Hepatic stellate cell (primary cell): Measurements from ENCODE around the gene DKK3.
A peak's percentile ranks its signal among the peaks of the same experiment; 100 is the strongest.
"Not testable (repeated sequence)": the region's sequence is repeated elsewhere in the genome, so short reads cannot be mapped to it uniquely, and the experiment has no call there.

ENCODE experiments used
- DNase-seq: peaks from one replicate; pipeline ENCODE4 v3.0.0; 2011; ENCODE audit warnings: low spot score

Gene DKK3

GRCh38 chr11:12007769-12008737, at the start of gene DKK3:
TSS of gene DKK3 (minus strand) at chr11:12008626. CDS start at chr11:12008582, 44 bp downstream.
- no peak for DNase-seq

- no peak for DNase-seq
Observed at GRCh38 chr11:12057299-12057980, 49.0 kb upstream of the DKK3 start.

- no peak for DNase-seq
Observed at GRCh38 chr11:12056119-12056518, 47.7 kb upstream of the DKK3 start.

DNA sequence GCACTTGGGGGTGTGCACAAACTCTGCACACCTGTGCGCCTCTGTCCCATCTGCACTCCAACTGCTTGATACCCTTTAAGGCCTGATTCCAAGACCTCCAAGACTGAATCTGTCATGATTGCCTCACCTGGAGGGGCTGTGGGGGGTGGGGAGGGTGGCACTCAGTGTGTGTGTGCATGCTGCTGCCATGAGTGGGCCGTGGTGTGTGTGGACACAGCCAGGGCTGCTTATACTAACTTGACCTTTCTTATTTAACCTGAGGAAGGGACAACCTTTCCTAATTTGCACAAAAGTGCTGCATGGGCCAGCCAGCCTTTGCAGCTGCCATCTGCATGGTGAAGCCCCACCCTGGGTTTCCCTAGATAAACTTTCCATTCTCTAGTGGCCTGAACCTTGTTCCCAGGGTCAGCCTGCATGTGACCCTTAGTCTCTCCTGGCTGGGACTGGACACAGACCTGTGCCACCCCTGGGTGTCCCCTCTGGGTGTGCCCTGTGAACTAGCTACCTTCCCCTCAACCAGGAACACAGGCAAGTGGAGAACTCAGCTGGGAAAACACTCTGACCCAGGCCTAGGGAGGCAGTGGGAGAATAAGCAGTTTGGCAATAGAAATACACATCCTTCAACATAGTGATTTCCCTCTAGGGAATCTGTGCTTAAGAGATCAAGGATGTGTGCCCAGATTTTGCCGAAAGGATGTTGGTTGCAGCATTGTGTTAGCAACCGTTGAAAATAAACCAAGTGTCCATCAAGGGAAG, 45.4 kb upstream of the DKK3 start:
- peak; percentile 77 for DNase-seq

DNA sequence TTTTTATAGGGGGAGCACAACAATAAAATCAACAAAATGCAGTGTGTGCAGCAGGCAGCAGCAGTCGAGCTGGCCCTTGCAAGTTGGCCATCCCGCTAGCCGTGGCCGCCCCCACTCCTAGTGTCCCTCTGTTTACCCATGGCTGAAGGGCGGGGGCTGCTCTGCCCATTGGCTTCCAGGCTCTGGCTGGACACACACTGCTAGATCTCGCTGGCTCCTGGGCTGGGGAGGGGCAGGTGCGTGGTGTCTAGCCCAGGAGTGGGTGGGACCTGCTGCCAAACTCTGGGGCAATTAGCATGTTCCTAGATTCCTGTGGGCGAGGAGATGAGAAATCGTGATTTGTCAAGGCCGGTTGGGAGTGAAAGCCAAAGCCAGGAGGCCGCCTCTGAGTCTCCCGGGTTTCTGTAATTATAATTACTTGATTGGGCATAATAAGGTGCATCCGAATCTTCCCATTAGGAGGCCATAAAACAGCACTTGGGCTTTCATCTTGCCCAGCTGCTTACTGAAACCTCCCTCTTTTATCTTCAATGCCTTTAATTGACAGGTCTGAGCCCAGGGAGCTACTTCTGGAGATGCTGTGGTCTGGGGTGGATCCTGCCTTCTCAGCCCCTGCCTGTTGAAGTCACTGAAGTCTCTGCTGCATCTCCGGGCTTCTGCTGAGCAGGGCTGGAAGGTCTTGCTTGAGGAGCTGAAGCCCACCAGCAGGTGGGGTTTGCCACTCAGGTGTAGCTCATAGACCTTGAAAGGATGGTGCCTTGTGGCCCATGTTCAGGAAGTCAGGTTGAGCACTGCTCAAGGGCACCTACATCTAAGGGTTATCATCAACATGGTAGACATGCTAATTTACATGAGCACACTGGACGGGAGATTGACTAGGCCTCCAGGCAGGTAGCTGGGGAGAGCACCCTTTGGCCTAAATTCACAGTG, 44.5 kb upstream of the DKK3 start:
- DNase-seq = no peak

DNA sequence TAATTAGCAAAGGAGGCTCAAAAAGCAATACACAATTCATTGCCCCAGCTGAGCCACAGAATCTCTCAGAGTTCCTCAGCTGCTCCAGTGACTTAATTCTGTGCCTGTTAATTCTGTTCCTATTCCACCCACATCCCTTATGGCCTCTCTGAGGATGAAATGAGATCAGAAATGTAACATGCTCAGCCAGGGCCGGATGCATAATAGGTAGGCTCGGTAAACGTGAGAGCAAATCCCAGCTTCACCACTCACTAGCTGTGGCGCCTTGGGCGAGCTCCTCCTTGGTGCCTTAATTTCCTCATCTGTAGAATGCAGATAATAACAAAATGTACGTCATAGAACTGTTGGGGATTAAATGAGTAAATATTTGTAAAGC, 42.8 kb upstream of the DKK3 start:
- no peak for DNase-seq

DNA sequence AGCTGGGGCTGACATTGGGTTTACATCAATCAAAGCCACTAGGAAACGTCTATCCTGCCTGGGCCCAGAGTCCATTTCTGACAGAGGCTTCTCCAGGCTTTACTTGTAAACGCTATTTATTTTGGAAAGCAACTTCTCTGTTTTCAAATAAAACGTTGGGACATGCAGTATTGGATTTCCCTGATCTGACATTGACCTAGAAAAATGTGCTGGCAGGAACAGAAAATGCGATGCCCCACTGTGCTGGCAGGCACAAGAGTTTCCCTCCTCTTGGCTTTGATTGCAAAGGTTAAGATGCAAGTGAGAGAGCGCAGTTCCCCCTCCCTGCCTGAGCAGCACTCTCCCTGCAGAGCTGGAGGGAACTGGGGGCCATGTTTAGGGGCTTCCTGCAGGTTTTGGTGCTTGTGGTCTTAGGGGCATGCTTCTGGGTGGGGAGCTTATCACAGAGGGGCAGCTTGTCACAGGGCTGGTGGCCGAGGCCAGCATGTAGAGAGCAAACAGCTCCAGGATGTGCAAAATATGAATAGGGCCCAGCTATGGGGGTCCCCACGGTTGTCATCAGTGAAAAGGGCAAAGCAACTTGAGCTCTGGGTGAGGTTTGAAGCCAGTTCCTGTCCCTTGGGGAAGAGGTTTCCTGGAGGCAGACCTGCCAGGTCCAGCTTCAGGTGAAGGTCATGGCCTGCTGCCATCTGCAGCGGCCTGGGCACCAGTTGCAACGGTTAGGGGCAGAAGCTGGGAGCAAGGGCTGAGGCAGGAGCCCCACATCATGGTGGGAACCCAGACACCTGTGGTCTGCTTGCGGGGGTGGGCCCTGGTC, 42.3 kb upstream of the DKK3 start:
- DNase-seq = no peak

- no peak for DNase-seq
Observed at GRCh38 chr11:12048936-12049790, 40.7 kb upstream of the DKK3 start.

- no peak for DNase-seq
Observed at GRCh38 chr11:12046636-12047236, 38.3 kb upstream of the DKK3 start.

GRCh38 chr11:12045914-12046635, 37.6 kb upstream of the DKK3 start:
- no peak for DNase-seq

DNA sequence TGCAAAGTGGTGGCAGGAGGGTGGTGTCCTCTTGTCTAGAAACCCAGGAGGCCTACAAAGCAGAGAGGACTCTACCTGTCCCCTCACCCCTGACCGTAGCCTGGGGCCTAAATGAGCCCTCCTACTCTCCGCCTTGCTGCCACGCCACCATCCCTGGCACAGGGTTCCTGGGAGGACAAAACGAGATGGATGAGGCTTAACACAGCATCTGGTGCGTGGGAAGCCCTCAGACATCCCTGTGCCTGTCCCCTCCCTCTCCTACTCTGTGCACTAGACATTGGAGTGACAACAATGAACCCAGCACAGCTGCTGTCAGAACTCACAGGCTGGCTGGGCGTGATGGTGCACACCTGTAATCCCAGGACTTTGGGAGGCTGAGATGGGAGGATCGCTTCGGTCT, 36.4 kb upstream of the DKK3 start:
- no peak for DNase-seq

- DNase-seq = peak; percentile 76
Observed at GRCh38 chr11:12043959-12044791, 35.7 kb upstream of the DKK3 start.

GRCh38 chr11:12043221-12043620, 34.8 kb upstream of the DKK3 start:
- DNase-seq = no peak

GRCh38 chr11:12042215-12042676, 33.8 kb upstream of the DKK3 start:
- peak; percentile 72 for DNase-seq

- DNase-seq = not testable (repeated sequence)
Observed at GRCh38 chr11:12040719-12041118, 32.3 kb upstream of the DKK3 start.

DNA sequence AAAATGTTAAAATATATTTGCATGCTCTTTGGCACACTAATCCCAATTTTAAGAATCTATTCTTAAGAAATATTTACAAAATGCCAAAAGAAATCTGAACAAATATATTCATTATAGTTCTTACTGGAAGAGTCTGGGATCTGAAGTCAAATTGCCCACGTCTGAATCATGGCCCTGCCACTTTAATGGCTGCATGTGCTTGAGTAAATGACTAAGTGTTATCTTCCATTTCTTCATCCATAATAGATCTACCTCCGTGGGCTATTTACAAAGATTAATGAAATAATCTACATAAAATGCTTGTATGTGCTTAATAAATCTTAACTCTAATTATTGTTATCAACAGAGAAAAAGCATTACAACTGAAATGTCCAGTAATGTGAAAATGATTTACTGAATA, 24.5 kb upstream of the DKK3 start:
- no peak for DNase-seq

DNA sequence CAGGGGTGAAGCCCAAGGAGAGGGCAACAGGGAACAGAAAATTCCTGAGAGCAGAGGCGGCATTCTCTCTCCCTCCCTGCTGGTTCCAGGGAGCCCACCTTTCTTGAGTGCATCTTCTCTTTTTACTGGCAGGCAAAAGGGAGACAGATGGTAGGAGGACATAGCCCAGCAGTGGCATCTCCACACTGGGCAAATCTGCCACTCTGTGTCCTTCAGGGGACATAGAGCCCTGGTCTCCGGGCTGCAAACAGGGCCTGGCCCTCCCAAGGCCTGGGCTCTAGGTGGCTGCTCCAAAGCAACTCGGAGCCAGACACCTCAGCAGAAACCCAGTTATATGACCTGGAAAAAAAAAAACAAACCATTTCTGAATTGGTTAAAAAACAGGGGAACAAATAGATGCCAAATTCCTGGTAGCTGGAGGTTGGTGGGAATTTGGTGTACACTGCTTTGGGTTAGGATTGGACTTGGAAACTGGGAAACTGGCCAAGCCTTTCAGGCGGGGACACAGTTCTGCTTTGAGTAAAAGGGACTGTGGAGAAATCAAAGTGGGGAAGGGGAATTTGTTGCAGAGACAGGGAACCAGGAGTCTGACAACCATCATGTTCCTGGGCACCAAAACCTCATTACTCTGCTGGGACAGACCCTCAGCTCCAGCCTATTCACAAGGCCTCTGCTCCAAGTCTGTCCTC, 23.6 kb upstream of the DKK3 start:
- DNase-seq = no peak
